Tibial artery (tissue), 4 donors: ENCODE measurements around the gene B3GLCT.

ENCODE experiments used
- DNase-seq, 2 donors: peaks; one replicate each; pipeline ENCODE4 v3.0.0-alpha.2; 2019
- H3K27ac ChIP-seq, 2 donors: fragments of 200-600 bp; sonication (generic) in 1 of 2; 1 replicate in 1 of 2; 2 replicates in 1 of 2; pipeline ENCODE4 v1.5.1; 2018 to 2019; ENCODE audit warnings: mild to moderate bottlenecking in 1 of 2
- H3K27me3 ChIP-seq, 2 donors: fragments of 200-600 bp; sonication (generic) in 1 of 2; one replicate each; pipeline versions ENCODE4 v1.5.1 to v1.6.0; 2016 to 2019
- H3K36me3 ChIP-seq, 3 donors: fragments of 200-600 bp; sonication (generic) in 2 of 3; one replicate each; pipeline ENCODE4 v1.5.1; 2016 to 2019; ENCODE audit warnings: mild to moderate bottlenecking in 2 of 3
- H3K4me1 ChIP-seq, 4 donors: fragments of 200-600 bp; sonication (generic) in 2 of 4; 1 replicate in 3 of 4; 2 replicates in 1 of 4; pipeline ENCODE4 v1.5.1; 2016 to 2019
- H3K4me3 ChIP-seq, 2 donors: fragments of 200-600 bp; sonication (generic) in 1 of 2; 1 replicate in 1 of 2; 2 replicates in 1 of 2; pipeline ENCODE4 v1.5.1; 2018 to 2019; ENCODE audit warnings: mild to moderate bottlenecking in 2 of 2
- H3K9me3 ChIP-seq, 3 donors: fragments of 200-600 bp; sonication (generic) in 1 of 3; one replicate each; pipeline ENCODE4 v1.5.1; 2016 to 2019
- CTCF ChIP-seq, 2 experiments: fragments of 200-600 bp in 1 of 2; fragments of 450-650 bp in 1 of 2; IDR thresholded peaks; one replicate each; pipeline ENCODE4 v1.5.1; 2017 to 2019; ENCODE audit warnings: antibody characterized with exemption in 2 of 2, mild to moderate bottlenecking in 1 of 2, moderate library complexity in 1 of 2
- intact Hi-C: fragments of 100-400 bp; cut with DNase I; formaldehyde crosslinking; loops from one replicate; pipeline ENCODE4 v1.15.0; 2023; ENCODE audit warnings: low total_unique reads

Gene B3GLCT

DNA sequence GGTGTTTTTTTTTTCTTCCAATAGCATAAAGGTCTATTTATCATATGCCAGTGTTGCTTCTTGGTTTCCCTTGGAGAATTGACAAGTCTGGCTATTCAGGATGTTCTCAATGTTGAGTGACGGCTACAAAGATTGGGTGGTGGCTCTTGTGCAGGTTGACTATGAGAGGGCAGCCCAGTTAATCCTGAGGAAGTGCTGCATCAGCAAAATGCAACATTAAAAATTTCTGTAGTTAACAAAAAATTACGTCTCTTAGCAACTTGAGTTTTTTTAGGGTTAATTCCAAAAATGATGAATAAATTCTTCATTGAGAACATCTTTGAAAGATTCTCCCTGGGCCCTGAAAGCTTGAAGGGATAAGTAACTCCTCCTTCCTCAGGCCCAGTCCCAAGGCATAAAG lies 147.1 kb downstream of the B3GLCT start:
- no peaks in the 10 kb centered on the region for H3K27me3 ChIP-seq
- H3K36me3 ChIP-seq, result no peaks in the 10 kb centered on the region
- H3K27ac ChIP-seq, result no peak overlapping the region
- H3K4me1 ChIP-seq, result no peaks in the 10 kb centered on the region
- no peak overlapping the region for H3K4me3 ChIP-seq
- no peak for TF ChIP-seq CTCF (IDR thresholded peaks at IDR 0.05)
- no peak for DNase-seq
- no peaks in the 10 kb centered on the region for H3K9me3 ChIP-seq
- intact Hi-C loops, result no loop called here

GRCh38 chr13:31349156-31349555 lies 149.4 kb downstream of the B3GLCT start:
- Histone ChIP-seq H3K27ac (no peak overlapping the region), H3K9me3 (no peaks in the 10 kb centered on the region), H3K4me3 (no peak overlapping the region), H3K27me3 (peaks cover 0 to 3% of the 10 kb centered on the region in 2 donors), H3K4me1 (no peaks in the 10 kb centered on the region), H3K36me3 (no peaks in the 10 kb centered on the region)
- no peak for TF ChIP-seq CTCF (IDR thresholded peaks at IDR 0.05)
- intact Hi-C loops, result no loop called here
- DNase-seq, result no peak

DNA sequence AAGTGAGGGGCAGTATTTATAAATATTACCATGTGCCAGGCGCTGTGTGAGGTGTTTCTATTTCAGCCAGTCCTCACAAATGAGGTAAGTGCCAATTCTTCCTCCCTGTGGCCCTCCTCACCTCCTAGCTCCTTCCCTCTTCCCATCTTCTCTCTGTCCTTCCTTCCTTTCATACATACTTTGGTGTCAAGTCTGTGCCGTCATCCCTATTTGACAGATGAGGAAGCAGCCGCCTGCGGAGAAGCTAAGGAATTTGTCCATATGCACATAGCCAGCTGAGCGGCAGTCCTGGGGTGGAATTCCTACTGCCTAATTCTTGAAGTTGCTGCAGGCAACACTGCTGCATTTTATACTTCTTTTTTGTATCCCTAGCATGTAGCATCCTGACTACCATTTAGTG lies 150.8 kb downstream of the B3GLCT start:
- H3K27ac ChIP-seq, result no peak overlapping the region
- no peaks in the 10 kb centered on the region for H3K4me1 ChIP-seq
- no peak for TF ChIP-seq CTCF (IDR thresholded peaks at IDR 0.05)
- H3K36me3 ChIP-seq, result no peaks in the 10 kb centered on the region
- DNase-seq, result no peak
- H3K9me3 ChIP-seq, result peaks cover 0 to 10% (median 0%) of the 10 kb centered on the region in 3 donors
- H3K27me3 ChIP-seq, result peaks cover 0 to 3% of the 10 kb centered on the region in 2 donors
- H3K4me3 ChIP-seq, result no peak overlapping the region
- intact Hi-C loops, result no loop called here

GRCh38 chr13:31351376-31351775 lies 151.6 kb downstream of the B3GLCT start:
- intact Hi-C loops, result no loop called here
- Histone ChIP-seq H3K27me3 (peaks cover 0 to 3% of the 10 kb centered on the region in 2 donors), H3K27ac (no peak overlapping the region), H3K9me3 (peaks cover 0 to 12% (median 0%) of the 10 kb centered on the region in 3 donors), H3K36me3 (no peaks in the 10 kb centered on the region), H3K4me3 (no peak overlapping the region), H3K4me1 (no peaks in the 10 kb centered on the region)
- TF ChIP-seq CTCF (IDR thresholded peaks at IDR 0.05), result no peak
- no peak for DNase-seq

GRCh38 chr13:31352467-31352866 lies 152.7 kb downstream of the B3GLCT start:
- no peak overlapping the region for H3K4me3 ChIP-seq
- no peaks in the 10 kb centered on the region for H3K36me3 ChIP-seq
- H3K27me3 ChIP-seq, result peaks cover 0 to 3% of the 10 kb centered on the region in 2 donors
- DNase-seq, result no peak
- H3K9me3 ChIP-seq, result peaks cover 0 to 12% (median 0%) of the 10 kb centered on the region in 3 donors
- no peak overlapping the region for H3K27ac ChIP-seq
- no peaks in the 10 kb centered on the region for H3K4me1 ChIP-seq
- intact Hi-C loops, result no loop called here
- TF ChIP-seq CTCF (IDR thresholded peaks at IDR 0.05), result no peak

GRCh38 chr13:31355001-31355400 lies 155.2 kb downstream of the B3GLCT start:
- H3K4me1 ChIP-seq, result no peaks in the 10 kb centered on the region
- no peak overlapping the region for H3K4me3 ChIP-seq
- TF ChIP-seq CTCF (IDR thresholded peaks at IDR 0.05), result no peak
- intact Hi-C loops, result no loop called here
- H3K36me3 ChIP-seq, result no peaks in the 10 kb centered on the region
- peaks cover 0 to 3% of the 10 kb centered on the region in 2 donors for H3K27me3 ChIP-seq
- H3K27ac ChIP-seq, result no peak overlapping the region
- H3K9me3 ChIP-seq, result peaks cover 0 to 12% (median 0%) of the 10 kb centered on the region in 3 donors
- no peak for DNase-seq
